Stimulated activated CD8-positive, alpha-beta memory T cell treated with anti-CD3 and anti-CD28 coated beads, Interleukin-4, amount 100 ng/mL, for 48 hours (primary cell): ENCODE data around the gene RSBN1.

Experiments
- DNase-seq: peaks from one replicate; pipeline ENCODE4 v3.0.0-alpha.2; 2020

Gene RSBN1

GRCh38 chr1:113811156-113811887 lies 954 bp downstream of the RSBN1 start:
- DNase-seq = peak; percentile 50

- DNase-seq = no peak
These were observed 2.3 kb downstream of the RSBN1 start for GRCh38 chr1:113809670-113810602.

- no peak for DNase-seq
These were observed 3.7 kb downstream of the RSBN1 start for GRCh38 chr1:113808450-113809195.

GRCh38 chr1:113805639-113806038 lies 6.6 kb downstream of the RSBN1 start:
- no peak for DNase-seq

GRCh38 chr1:113805256-113805531 lies 7.1 kb downstream of the RSBN1 start:
- DNase-seq = no peak

- no peak for DNase-seq
These were observed 7.6 kb downstream of the RSBN1 start for GRCh38 chr1:113804421-113805255.

- DNase-seq = no peak
These were observed 9.8 kb downstream of the RSBN1 start for GRCh38 chr1:113802367-113803007.

GRCh38 chr1:113800487-113800886 lies 11.8 kb downstream of the RSBN1 start:
- no peak for DNase-seq

GRCh38 chr1:113797472-113797871 lies 14.8 kb downstream of the RSBN1 start:
- no peak for DNase-seq

- DNase-seq = no peak
These were observed 18.1 kb downstream of the RSBN1 start for GRCh38 chr1:113793878-113794834.

- DNase-seq = no peak
These were observed 19.3 kb downstream of the RSBN1 start for GRCh38 chr1:113792986-113793385.

- DNase-seq = no peak
These were observed 19.8 kb downstream of the RSBN1 start for GRCh38 chr1:113792471-113792870.

GRCh38 chr1:113788802-113789201 lies 23.5 kb downstream of the RSBN1 start:
- no peak for DNase-seq

GRCh38 chr1:113787663-113788062 lies 24.6 kb downstream of the RSBN1 start:
- DNase-seq = no peak

GRCh38 chr1:113786069-113786468 lies 26.2 kb downstream of the RSBN1 start:
- DNase-seq = no peak

- DNase-seq = peak; percentile 38
These were observed 28.0 kb downstream of the RSBN1 start for GRCh38 chr1:113784104-113784779.

GRCh38 chr1:113783254-113784103 lies 28.8 kb downstream of the RSBN1 start:
- peak; percentile 43 for DNase-seq

GRCh38 chr1:113782406-113782805 lies 29.9 kb downstream of the RSBN1 start:
- no peak for DNase-seq
